ENCODE data around the gene IVD.

- TF ChIP-seq CTCF (conservative IDR thresholded peaks at IDR 0.05; ENCODE audit: low read depth, low read length) (no peak), SMC3 (IDR thresholded peaks at IDR 0.05; ENCODE audit: low read depth, low read length) (no peak), MAFK (IDR thresholded peaks at IDR 0.05; ENCODE audit: low read depth, low read length) (no peak), POLR2A (IDR thresholded peaks at IDR 0.05; ENCODE audit: low read depth, low read length) (no peak)
Observed at GRCh38 chr15:40360015-40360414, 45.6 kb upstream of the IVD start.

Data from IMR-90 (cell line).